Measurements from ENCODE around the gene BTBD19. TPM values are rescaled to one million over a fixed set of nuclear protein-coding genes. Genes with fewer than 3 reads are reported as not detected.
"Not testable (repeated sequence)": the region's sequence is repeated elsewhere in the genome, so short reads cannot be mapped to it uniquely, and the experiment has no call there.

Gene BTBD19
- total RNA-seq, 1 donor from 2014 or later, result 7.9 TPM

- no peaks in the 10 kb centered on the region for H3K36me3 ChIP-seq
- H3K27me3 ChIP-seq, result no peaks in the 10 kb centered on the region
- no peak for TF ChIP-seq POLR2A (IDR thresholded peaks at IDR 0.05)
- no peak for TF ChIP-seq POLR2AphosphoS5 (IDR thresholded peaks at IDR 0.05; ENCODE audit: insufficient read depth in 1 of 2, low read depth in 1 of 2)
- no peak for TF ChIP-seq CTCF (IDR thresholded peaks at IDR 0.05)
- peaks cover 33% of the 10 kb centered on the region for H3K4me1 ChIP-seq
- no peak overlapping the region for H3K4me3 ChIP-seq
- intact Hi-C loops (cut with DNase I), result loop anchor here (5.0 kb wide), 1 partner anchor 200 kb away; the partner anchor contains the start of gene EIF2B3
- no peak overlapping the region for H3K27ac ChIP-seq
- DNase-seq (ENCODE audit: extremely low spot score in 2 of 2), result no peak
- H3K9me3 ChIP-seq, result no peaks in the 10 kb centered on the region
Measured at GRCh38 chr1:44787506-44787905, 20.8 kb upstream of the BTBD19 start.

DNA sequence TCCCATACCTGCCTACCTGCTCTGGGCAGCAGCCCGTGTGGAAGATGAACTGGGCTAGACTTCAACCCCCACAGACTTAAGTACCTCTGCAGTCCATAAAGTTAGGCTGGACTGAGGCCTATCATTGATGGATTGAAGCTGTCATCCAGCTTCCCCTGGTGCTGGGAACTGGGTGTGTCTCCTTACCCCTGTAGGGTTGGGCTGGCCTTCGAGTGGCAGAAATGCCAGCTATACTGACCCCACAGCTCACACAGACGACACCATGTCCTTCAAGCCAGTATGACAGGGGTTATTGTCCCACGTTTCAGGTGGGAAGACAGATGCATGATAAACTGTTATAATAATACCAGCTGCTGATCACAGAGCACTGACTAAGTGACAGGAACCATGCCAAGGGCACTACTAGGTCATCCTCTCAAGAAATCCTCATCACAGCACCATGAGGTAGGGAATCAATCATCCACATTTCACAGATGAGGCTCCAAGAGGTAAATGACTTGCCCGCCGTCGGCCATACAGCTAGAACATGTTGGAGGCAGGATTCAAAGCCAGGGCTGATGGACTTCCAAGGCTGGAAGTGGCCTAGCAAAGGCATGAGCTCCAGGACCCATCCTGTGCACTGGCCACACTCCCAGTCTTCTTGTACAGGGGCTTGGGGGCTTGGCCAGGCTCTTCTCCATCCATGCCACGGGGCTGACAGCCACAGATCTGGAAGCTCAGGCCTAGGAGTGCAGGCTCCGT, 20.0 kb upstream of the BTBD19 start, which contains the start of gene BEST4:
TSS of gene BEST4 (minus strand) at position 51 of the 741 bp plus-strand sequence. CDS start 465 bp downstream, outside the sequence.
- Histone ChIP-seq H3K4me1 (peaks cover 33% of the 10 kb centered on the region), H3K9me3 (no peaks in the 10 kb centered on the region), H3K36me3 (no peaks in the 10 kb centered on the region), H3K27ac (no peak within 1 kb of the TSS), H3K4me3 (no peak within 1 kb of the TSS), H3K27me3 (no peaks in the 10 kb centered on the region)
- DNase-seq (ENCODE audit: extremely low spot score in 2 of 2), result no peak
- TF ChIP-seq POLR2A (IDR thresholded peaks at IDR 0.05) (no peak), POLR2AphosphoS5 (IDR thresholded peaks at IDR 0.05; ENCODE audit: insufficient read depth in 1 of 2, low read depth in 1 of 2) (no peak), CTCF (IDR thresholded peaks at IDR 0.05) (no peak)
- intact Hi-C loops (cut with DNase I), result loop anchor here (5.0 kb wide), 1 partner anchor 199 kb away; the partner anchor contains the start of gene EIF2B3

GRCh38 chr1:44790968-44791801, 17.1 kb upstream of the BTBD19 start:
- Histone ChIP-seq H3K36me3 (no peaks in the 10 kb centered on the region), H3K4me3 (no peak overlapping the region), H3K27me3 (no peaks in the 10 kb centered on the region), H3K9me3 (no peaks in the 10 kb centered on the region), H3K4me1 (peaks cover 5% of the 10 kb centered on the region), H3K27ac (no peak overlapping the region)
- TF ChIP-seq POLR2A (IDR thresholded peaks at IDR 0.05), result no peak
- no peak for TF ChIP-seq POLR2AphosphoS5 (IDR thresholded peaks at IDR 0.05; ENCODE audit: insufficient read depth in 1 of 2, low read depth in 1 of 2)
- TF ChIP-seq CTCF (IDR thresholded peaks at IDR 0.05), result no peak
- intact Hi-C loops (cut with DNase I), result no loop called here
- no peak for DNase-seq (ENCODE audit: extremely low spot score in 2 of 2)

DNA sequence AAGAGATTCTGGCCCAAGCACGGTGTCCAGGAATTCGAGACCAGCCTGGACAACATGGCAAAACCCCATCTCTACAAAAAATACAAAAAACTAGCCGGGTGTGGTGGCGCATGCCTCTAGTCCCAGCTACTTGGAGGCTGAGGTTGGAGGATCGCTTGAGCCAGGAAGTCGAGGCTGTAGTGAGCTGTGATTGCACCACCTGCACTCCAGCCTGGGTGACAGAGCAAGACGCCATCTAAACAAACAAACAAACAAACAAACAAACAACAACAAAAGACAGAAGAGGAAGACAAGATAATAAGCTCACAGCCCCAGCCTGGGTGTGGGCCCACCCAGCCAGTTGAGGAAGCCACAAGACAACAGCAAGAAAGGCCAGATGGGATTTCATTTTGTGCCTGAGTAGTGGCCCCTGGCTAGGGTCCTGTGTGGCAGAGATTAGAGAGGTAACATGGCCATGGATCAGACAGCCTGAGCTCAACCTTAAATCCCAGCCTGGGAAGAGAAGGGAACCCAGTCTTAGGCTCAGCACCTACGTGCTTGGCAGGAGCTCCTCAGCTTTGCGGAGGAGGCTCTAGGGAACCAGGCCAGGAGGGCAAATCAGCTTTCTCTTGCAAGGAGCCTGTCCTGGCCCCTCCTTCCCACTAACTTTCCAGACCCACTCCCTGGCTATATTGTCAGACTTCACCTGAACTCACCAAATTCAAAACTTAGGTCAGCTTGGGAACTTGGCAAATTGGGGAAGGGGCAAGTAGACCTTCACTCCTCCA, 15.4 kb upstream of the BTBD19 start:
- H3K27ac ChIP-seq, result no peak overlapping the region
- intact Hi-C loops (cut with DNase I), result no loop called here
- no peaks in the 10 kb centered on the region for H3K27me3 ChIP-seq
- no peaks in the 10 kb centered on the region for H3K9me3 ChIP-seq
- no peak for DNase-seq (ENCODE audit: extremely low spot score in 2 of 2)
- no peak for TF ChIP-seq POLR2A (IDR thresholded peaks at IDR 0.05)
- no peak for TF ChIP-seq POLR2AphosphoS5 (IDR thresholded peaks at IDR 0.05; ENCODE audit: insufficient read depth in 1 of 2, low read depth in 1 of 2)
- no peak for TF ChIP-seq CTCF (IDR thresholded peaks at IDR 0.05)
- no peaks in the 10 kb centered on the region for H3K36me3 ChIP-seq
- no peak overlapping the region for H3K4me3 ChIP-seq
- no peaks in the 10 kb centered on the region for H3K4me1 ChIP-seq

DNA sequence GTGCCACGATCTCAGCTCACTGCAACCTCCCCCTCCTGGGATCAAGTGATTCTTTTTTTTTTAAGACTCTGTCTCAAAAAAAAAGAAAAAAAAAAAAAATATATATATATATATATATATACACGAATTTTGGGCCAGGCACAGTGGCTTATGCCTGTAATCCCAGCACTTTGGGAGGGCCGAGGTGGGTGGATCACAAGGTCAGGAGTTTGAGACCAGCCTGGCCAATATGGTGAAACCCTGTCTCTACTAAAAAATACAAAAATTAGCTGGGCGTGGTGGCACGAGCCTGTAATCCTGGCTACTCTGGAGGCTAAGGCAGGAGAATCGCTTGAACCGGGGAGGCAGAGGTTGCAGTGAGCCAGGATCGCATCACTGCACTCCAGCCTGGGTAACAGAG, 10.4 kb upstream of the BTBD19 start:
- intact Hi-C loops (cut with DNase I); H3K27me3 ChIP-seq; DNase-seq (ENCODE audit: extremely low spot score in 2 of 2); H3K4me3 ChIP-seq; H3K36me3 ChIP-seq; H3K9me3 ChIP-seq; H3K27ac ChIP-seq: not testable (repeated sequence)
- H3K4me1 ChIP-seq, result peaks cover 31% of the 10 kb centered on the region

Data from vagina (tissue), 2 donors.